Measurements from ENCODE around the gene WWOX. TPM values are rescaled to one million over a fixed set of nuclear protein-coding genes. Genes with fewer than 3 reads are reported as not detected.

Gene WWOX
- total and polyA plus RNA-seq, 2 experiments from 2014 or later, result 17.0 to 39.8 TPM

GRCh38 chr16:78946556-78946955 is 847.1 kb downstream of the WWOX start:
- TF ChIP-seq CTCF (IDR thresholded peaks at IDR 0.05; ENCODE audit: poor library complexity) (no peak), EZH2 (IDR thresholded peaks at IDR 0.05; ENCODE audit: borderline replicate concordance) (no peak), EZH2phosphoT487 (IDR thresholded peaks at IDR 0.05; ENCODE audit: low read depth, severe bottlenecking, unreplicated experiment) (no peak)
- no peak overlapping the region for H3K4me2 ChIP-seq
- no peaks in the 10 kb centered on the region for H3K9me3 ChIP-seq (ENCODE audit: low read depth)
- H3K4me1 ChIP-seq (ENCODE audit: insufficient read depth), result no peaks in the 10 kb centered on the region
- 85% methylated on average over 11 of the region's 11 CpGs for WGBS (ENCODE audit: low lambda C conversion rate, missing lambda C conversion rate)
- no peaks in the 10 kb centered on the region for H3K36me3 ChIP-seq (replicated peaks; ENCODE audit: insufficient read depth, low read depth)
- DNase-seq (ENCODE audit: low spot score), result no peak
- no peaks in the 10 kb centered on the region for H3K27me3 ChIP-seq
- H3K4me3 ChIP-seq, result no peak overlapping the region
- H4K20me1 ChIP-seq (ENCODE audit: insufficient read depth, poor library complexity, severe bottlenecking), result no peaks in the 10 kb centered on the region
- H3K79me2 ChIP-seq, result no peaks in the 10 kb centered on the region
- no peak overlapping the region for H2AFZ ChIP-seq
- H3K9me2 ChIP-seq (replicated peaks; ENCODE audit: insufficient read depth), result no peaks in the 10 kb centered on the region
- no peak overlapping the region for H3K27ac ChIP-seq

- no peaks in the 10 kb centered on the region for H3K9me2 ChIP-seq (replicated peaks; ENCODE audit: insufficient read depth)
- no peaks in the 10 kb centered on the region for H3K4me1 ChIP-seq (ENCODE audit: insufficient read depth)
- no peaks in the 10 kb centered on the region for H3K36me3 ChIP-seq (replicated peaks; ENCODE audit: insufficient read depth, low read depth)
- DNase-seq (ENCODE audit: low spot score), result no peak
- H3K4me2 ChIP-seq, result no peak overlapping the region
- no peak overlapping the region for H3K27ac ChIP-seq
- 63% methylated on average over 3 of the region's 3 CpGs for WGBS (ENCODE audit: low lambda C conversion rate, missing lambda C conversion rate)
- H3K4me3 ChIP-seq, result no peak overlapping the region
- H3K79me2 ChIP-seq, result no peaks in the 10 kb centered on the region
- H2AFZ ChIP-seq, result no peak overlapping the region
- no peaks in the 10 kb centered on the region for H3K9me3 ChIP-seq (ENCODE audit: low read depth)
- H3K27me3 ChIP-seq, result no peaks in the 10 kb centered on the region
- H4K20me1 ChIP-seq (ENCODE audit: insufficient read depth, poor library complexity, severe bottlenecking), result no peaks in the 10 kb centered on the region
- no peak for TF ChIP-seq CTCF (IDR thresholded peaks at IDR 0.05; ENCODE audit: poor library complexity)
- TF ChIP-seq EZH2phosphoT487 (IDR thresholded peaks at IDR 0.05; ENCODE audit: low read depth, severe bottlenecking, unreplicated experiment), result no peak
Measured at GRCh38 chr16:78950768-78951167, 851.3 kb downstream of the WWOX start.

GRCh38 chr16:78952630-78953029 is 853.2 kb downstream of the WWOX start:
- Histone ChIP-seq H3K4me2 (no peak overlapping the region), H3K9me2 (replicated peaks; ENCODE audit: insufficient read depth) (no peaks in the 10 kb centered on the region), H3K4me3 (no peak overlapping the region), H3K79me2 (no peaks in the 10 kb centered on the region), H3K36me3 (replicated peaks; ENCODE audit: insufficient read depth, low read depth) (no peaks in the 10 kb centered on the region), H3K27ac (no peak overlapping the region), H3K4me1 (ENCODE audit: insufficient read depth) (no peaks in the 10 kb centered on the region), H2AFZ (no peak overlapping the region), H4K20me1 (ENCODE audit: insufficient read depth, poor library complexity, severe bottlenecking) (no peaks in the 10 kb centered on the region), H3K27me3 (no peaks in the 10 kb centered on the region), H3K9me3 (ENCODE audit: low read depth) (no peaks in the 10 kb centered on the region)
- DNase-seq (ENCODE audit: low spot score), result no peak
- TF ChIP-seq EZH2 (IDR thresholded peaks at IDR 0.05; ENCODE audit: borderline replicate concordance) (no peak), CTCF (IDR thresholded peaks at IDR 0.05; ENCODE audit: poor library complexity) (no peak)
- 95% methylated on average over 7 of the region's 7 CpGs for WGBS (ENCODE audit: low lambda C conversion rate, missing lambda C conversion rate)

- H4K20me1 ChIP-seq (ENCODE audit: insufficient read depth, poor library complexity, severe bottlenecking), result no peaks in the 10 kb centered on the region
- H3K4me2 ChIP-seq, result no peak overlapping the region
- no peaks in the 10 kb centered on the region for H3K79me2 ChIP-seq
- H2AFZ ChIP-seq, result no peak overlapping the region
- H3K27ac ChIP-seq, result no peak overlapping the region
- no peaks in the 10 kb centered on the region for H3K4me1 ChIP-seq (ENCODE audit: insufficient read depth)
- no peak overlapping the region for H3K4me3 ChIP-seq
- no peaks in the 10 kb centered on the region for H3K9me3 ChIP-seq (ENCODE audit: low read depth)
- H3K9me2 ChIP-seq (replicated peaks; ENCODE audit: insufficient read depth), result no peaks in the 10 kb centered on the region
- no peaks in the 10 kb centered on the region for H3K36me3 ChIP-seq (replicated peaks; ENCODE audit: insufficient read depth, low read depth)
- 82% methylated on average over 8 of the region's 8 CpGs for WGBS (ENCODE audit: low lambda C conversion rate, missing lambda C conversion rate)
- TF ChIP-seq EZH2 (IDR thresholded peaks at IDR 0.05; ENCODE audit: borderline replicate concordance) (no peak), CTCF (IDR thresholded peaks at IDR 0.05; ENCODE audit: poor library complexity) (no peak), EZH2phosphoT487 (IDR thresholded peaks at IDR 0.05; ENCODE audit: low read depth, severe bottlenecking, unreplicated experiment) (no peak)
- DNase-seq (ENCODE audit: low spot score), result no peak
- H3K27me3 ChIP-seq, result no peaks in the 10 kb centered on the region
Measured at GRCh38 chr16:78953526-78953925, 854.1 kb downstream of the WWOX start.

Measured in hepatocyte (in vitro differentiated cells).